NCI-H2081 (cell line): ENCODE measurements around the gene XYLB.
A peak's percentile ranks its signal among the peaks of the same experiment; 100 is the strongest.
"Not testable (repeated sequence)": the region's sequence is repeated elsewhere in the genome, so short reads cannot be mapped to it uniquely, and the experiment has no call there.

Experiments used
- DNase-seq, 2 experiments: peaks; one replicate each; lab custom pipeline; 2025; lab: John Stamatoyannopoulos, UW

The XYLB gene

GRCh38 chr3:38346587-38347410 lies at the start of gene XYLB:
TSS of gene XYLB (plus strand) at chr3:38346785. CDS start at chr3:38346869, 84 bp downstream.
- DNase-seq = peak; percentile 74 to 86

GRCh38 chr3:38297053-38297452 lies 49.5 kb upstream of the XYLB start:
- DNase-seq = not testable (repeated sequence)

- no peak for DNase-seq
These were observed 49.0 kb upstream of the XYLB start for GRCh38 chr3:38297537-38297936.

GRCh38 chr3:38297947-38298711 lies 48.5 kb upstream of the XYLB start:
- DNase-seq = no peak

GRCh38 chr3:38306941-38307340 lies 39.6 kb upstream of the XYLB start:
- no peak for DNase-seq

GRCh38 chr3:38307599-38307998 lies 39.0 kb upstream of the XYLB start:
- DNase-seq = no peak

- DNase-seq = no peak
These were observed 38.1 kb upstream of the XYLB start for GRCh38 chr3:38308456-38308855.

- no peak for DNase-seq
These were observed 35.1 kb upstream of the XYLB start for GRCh38 chr3:38311476-38311875.

GRCh38 chr3:38311941-38312340 lies 34.6 kb upstream of the XYLB start:
- no peak for DNase-seq

- no peak for DNase-seq
These were observed 34.2 kb upstream of the XYLB start for GRCh38 chr3:38312356-38312755.

- no peak for DNase-seq
These were observed 33.3 kb upstream of the XYLB start for GRCh38 chr3:38313263-38313662.

GRCh38 chr3:38313695-38314094 lies 32.9 kb upstream of the XYLB start:
- DNase-seq = no peak

- no peak for DNase-seq
These were observed 32.3 kb upstream of the XYLB start for GRCh38 chr3:38314112-38314763.

- DNase-seq = no peak
These were observed 31.7 kb upstream of the XYLB start for GRCh38 chr3:38314764-38315487.

GRCh38 chr3:38315488-38316230 lies 30.9 kb upstream of the XYLB start:
- DNase-seq = no peak

GRCh38 chr3:38316356-38317191 lies 30.0 kb upstream of the XYLB start:
- DNase-seq = no peak

- no peak for DNase-seq
These were observed 29.3 kb upstream of the XYLB start for GRCh38 chr3:38317192-38317759.

GRCh38 chr3:38318766-38319671 lies 27.6 kb upstream of the XYLB start:
- no peak for DNase-seq

- not testable (repeated sequence) for DNase-seq
These were observed 25.9 kb upstream of the XYLB start for GRCh38 chr3:38320638-38321037.
